Melanocyte of skin (primary cell): ENCODE results near the gene BRAT1. TPM values are rescaled to one million over a fixed set of nuclear protein-coding genes. Genes with fewer than 3 reads are reported as not detected.

Source experiments
- small RNA-seq, 2 donors: library from RNA; depleted of rRNA; stranded (forward); fragments of <200 nt; gene quantifications; one replicate each; pipeline ENCODE3, GENCODE V24; 2012
- total RNA-seq, 2 donors: library from RNA; depleted of rRNA; stranded (reverse); fragments of >200 nt; gene quantifications; 2 replicates each; pipeline ENCODE4 v1.2.3, GENCODE V29; 2012

Gene BRAT1
- total RNA-seq = 10 to 100 TPM; 33.7 to 45.0 TPM

GRCh38 chr7:2555121-2556052 is at the start of gene BRAT1:
Gene BRAT1 (minus strand): TSS chr7:2555524. CDS start chr7:2554431, 1,093 bp downstream.

DNA sequence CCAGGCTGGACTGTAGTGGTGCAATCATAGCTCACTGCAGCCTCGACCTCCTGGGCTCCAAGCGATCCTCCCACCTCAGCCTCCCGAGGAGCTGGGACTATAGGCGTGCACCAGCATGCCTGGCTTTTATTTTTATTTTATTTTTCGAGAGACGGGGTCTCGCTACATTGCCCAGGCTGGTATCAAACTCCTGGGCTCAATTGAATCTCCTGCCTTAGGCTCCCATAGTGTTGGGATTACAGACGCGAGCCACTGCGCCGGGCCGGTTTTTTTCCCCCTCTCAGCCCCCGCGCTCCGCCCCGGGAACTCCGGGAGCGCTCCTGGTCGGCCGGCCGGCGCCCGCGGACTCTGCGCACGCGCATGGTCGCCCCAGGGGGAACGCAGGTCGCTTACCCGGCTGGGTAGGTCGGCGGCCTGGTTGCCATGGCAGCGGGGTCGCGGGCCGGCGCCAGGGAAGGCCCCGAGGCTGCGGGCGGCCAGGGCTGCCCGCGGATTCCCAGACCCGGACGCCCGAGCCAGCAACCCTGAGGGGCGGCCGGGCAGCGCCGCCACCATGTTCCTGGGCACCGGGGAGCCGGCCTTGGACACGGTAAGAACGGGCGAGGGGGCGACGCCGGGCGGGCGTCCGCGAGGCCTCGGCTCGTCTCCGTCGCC is 3.4 kb upstream of the BRAT1 start, which contains the start of gene IQCE:
IQCE (plus strand) TSS at position 351 of the 654 bp plus-strand sequence; CDS start at position 554, 203 bp downstream.

GRCh38 chr7:2519119-2519930 is 36.0 kb downstream of the BRAT1 start, which contains the start of gene LFNG:
Gene LFNG (plus strand): TSS chr7:2519774. CDS start chr7:2519862, 88 bp downstream.

Small RNAs within 50 kb of the gene (small RNA-seq; reads per million reads assigned to genes)
- 0 reads per million in 2 donors for gene MIR4648

Other genes starting within 250 kb of the BRAT1 start
- gene SNX8, start 241.1 kb downstream of the BRAT1 start, total RNA-seq = 10 to 100 TPM; 40.3 to 51.3 TPM
- gene EIF3B, start 200.7 kb downstream of the BRAT1 start, total RNA-seq = 100 to 1,000 TPM; 138 to 198 TPM
- 1 to 10 TPM; 2.4 to 3.7 TPM for gene CHST12, start 151.9 kb downstream of the BRAT1 start, total RNA-seq
- not detected for gene GRIFIN, start 79.1 kb downstream of the BRAT1 start, total RNA-seq
- gene LFNG, start 35.8 kb downstream of the BRAT1 start, total RNA-seq = 1 to 10 TPM; 5.0 to 5.2 TPM
- 10 to 100 TPM; 17.2 to 17.3 TPM for gene IQCE, start 3.5 kb upstream of the BRAT1 start, total RNA-seq
- 100 to 1,000 TPM; 162 to 199 TPM for gene TTYH3, start 76.5 kb upstream of the BRAT1 start, total RNA-seq
- 1 to 10 TPM in 1 of 2 donors, under 1 TPM in 1; 1.00 to 3.4 TPM for gene AMZ1, start 132.7 kb upstream of the BRAT1 start, total RNA-seq